A673 (cell line): ENCODE results near the gene AMIGO1. TPM values are rescaled to one million over a fixed set of nuclear protein-coding genes. Genes with fewer than 3 reads are reported as not detected.

Source experiments
- BruUV-seq: library from RNA; stranded (reverse); fragments of 400-500 nt; replicated peaks from 2 replicates; lab custom pipeline; 2021; lab: Mats Ljungman, UMichigan
- CTCF ChIA-PET: fragments of 300-600 bp; sonication (Branson Sonifier 250); formaldehyde crosslinking; loops from one replicate; lab custom pipeline; 2022; ENCODE audit warnings: antibody characterized with exemption; lab: Charles Lee
- POLR2A ChIA-PET: fragments of 300-600 bp; sonication (Branson Sonifier 250); formaldehyde crosslinking; loops from one replicate; lab custom pipeline; 2022; ENCODE audit warnings: antibody characterized with exemption; ENCODE audit not compliant: low non-redundant PET; lab: Charles Lee
- DNase-seq: peaks from one replicate; pipeline ENCODE4 v3.0.0-alpha.2; 2015; ENCODE audit warnings: low spot score
- H3K27ac ChIP-seq: fragments of 200-600 bp; sonication (generic); 2 replicates; pipeline ENCODE4 v1.5.1; 2016; ENCODE audit warnings: mixed run types, low read depth, mild to moderate bottlenecking, mixed read lengths, antibody characterized with exemption, low read length; ENCODE audit not compliant: poor library complexity, severe bottlenecking
- H3K27me3 ChIP-seq: fragments of 200-600 bp; sonication (generic); replicated peaks from 2 replicates; pipeline ENCODE4 v1.6.1; 2017; ENCODE audit warnings: mixed run types, low read depth, mild to moderate bottlenecking, mixed read lengths, antibody characterized with exemption, low read length; ENCODE audit not compliant: insufficient read depth, poor library complexity
- H3K36me3 ChIP-seq: fragments of 200-600 bp; sonication (generic); 2 replicates; pipeline ENCODE4 v1.6.1; 2016; ENCODE audit warnings: mixed run types, mild to moderate bottlenecking, mixed read lengths, antibody characterized with exemption, low read length; ENCODE audit not compliant: insufficient read depth, poor library complexity, severe bottlenecking
- H3K4me1 ChIP-seq: fragments of 200-600 bp; sonication (generic); 2 replicates; pipeline ENCODE4 v1.6.1; 2017; ENCODE audit warnings: mixed run types, mild to moderate bottlenecking, mixed read lengths, antibody characterized with exemption, low read length; ENCODE audit not compliant: insufficient read depth, poor library complexity, severe bottlenecking
- H3K4me3 ChIP-seq: fragments of 200-600 bp; sonication (generic); 2 replicates; pipeline ENCODE4 v1.5.1; 2016; ENCODE audit warnings: low read depth, mixed run types, mild to moderate bottlenecking, mixed read lengths, low read length; ENCODE audit not compliant: poor library complexity, severe bottlenecking
- H3K9me3 ChIP-seq: fragments of 200-600 bp; sonication (generic); 2 replicates; pipeline ENCODE4 v1.6.1; 2016; ENCODE audit warnings: mixed run types, low read depth, mild to moderate bottlenecking, mixed read lengths, antibody characterized with exemption, low read length; ENCODE audit not compliant: poor library complexity, severe bottlenecking
- CTCF ChIP-seq: fragments of 300-800, 200-600 bp; sonication (generic); conservative IDR thresholded peaks from 2 replicates; pipeline ENCODE4 v1.5.1; 2017; ENCODE audit warnings: low read depth, mild to moderate bottlenecking, antibody characterized with exemption, low read length, moderate library complexity, mixed read lengths
- EZH2 ChIP-seq: fragments of 200-600 bp; sonication (generic); IDR thresholded peaks from 2 replicates; pipeline ENCODE4 v1.6.1; 2017; ENCODE audit warnings: borderline replicate concordance, low read depth, mild to moderate bottlenecking, mixed read lengths, antibody characterized with exemption, low read length; ENCODE audit not compliant: poor library complexity, severe bottlenecking
- intact Hi-C: fragments of 100-400 bp; cut with micrococcal nuclease; formaldehyde crosslinking; loops from one replicate; pipeline ENCODE4 v1.10.0; 2022; ENCODE audit not compliant: unreplicated experiment
- total RNA-seq: library from RNA; stranded (reverse); gene quantifications from 2 replicates; pipeline ENCODE4 v1.2.3, GENCODE V29; 2021

AMIGO1 gene
- total RNA-seq, 1 experiment from 2014 or later, result 1.8 TPM

- no TSS peak for BruUV-seq
- Histone ChIP-seq H3K36me3 (no peaks in the 10 kb centered on the region), H3K4me3 (no peak overlapping the region), H3K27ac (no peak overlapping the region), H3K9me3 (no peaks in the 10 kb centered on the region), H3K4me1 (no peaks in the 10 kb centered on the region), H3K27me3 (no peaks in the 10 kb centered on the region)
- ChIA-PET POLR2A (no interaction called here), CTCF (no interaction called here)
- no peak for DNase-seq
- intact Hi-C loops, result no loop called here
- TF ChIP-seq CTCF (no peak), EZH2 (no peak)
These were observed 11.8 kb upstream of the AMIGO1 start for GRCh38 chr1:109521002-109521951.

GRCh38 chr1:109517337-109517736 lies 7.8 kb upstream of the AMIGO1 start:
- intact Hi-C loops, result no loop called here
- no peaks in the 10 kb centered on the region for H3K36me3 ChIP-seq
- POLR2A ChIA-PET, result no interaction called here
- H3K27ac ChIP-seq, result no peak overlapping the region
- no peak overlapping the region for H3K4me3 ChIP-seq
- no peaks in the 10 kb centered on the region for H3K9me3 ChIP-seq
- CTCF ChIA-PET, result no interaction called here
- H3K27me3 ChIP-seq, result no peaks in the 10 kb centered on the region
- TF ChIP-seq EZH2 (no peak), CTCF (no peak)
- no peaks in the 10 kb centered on the region for H3K4me1 ChIP-seq
- BruUV-seq, result no TSS peak
- no peak for DNase-seq

GRCh38 chr1:109516872-109517271 lies 7.3 kb upstream of the AMIGO1 start:
- intact Hi-C loops, result no loop called here
- ChIA-PET POLR2A (no interaction called here), CTCF (no interaction called here)
- Histone ChIP-seq H3K4me1 (no peaks in the 10 kb centered on the region), H3K27ac (no peak overlapping the region), H3K36me3 (no peaks in the 10 kb centered on the region), H3K9me3 (no peaks in the 10 kb centered on the region), H3K27me3 (no peaks in the 10 kb centered on the region), H3K4me3 (no peak overlapping the region)
- DNase-seq, result no peak
- BruUV-seq, result no TSS peak
- TF ChIP-seq EZH2 (no peak), CTCF (no peak)
